ENCODE data around the gene ABCB4.

DNA sequence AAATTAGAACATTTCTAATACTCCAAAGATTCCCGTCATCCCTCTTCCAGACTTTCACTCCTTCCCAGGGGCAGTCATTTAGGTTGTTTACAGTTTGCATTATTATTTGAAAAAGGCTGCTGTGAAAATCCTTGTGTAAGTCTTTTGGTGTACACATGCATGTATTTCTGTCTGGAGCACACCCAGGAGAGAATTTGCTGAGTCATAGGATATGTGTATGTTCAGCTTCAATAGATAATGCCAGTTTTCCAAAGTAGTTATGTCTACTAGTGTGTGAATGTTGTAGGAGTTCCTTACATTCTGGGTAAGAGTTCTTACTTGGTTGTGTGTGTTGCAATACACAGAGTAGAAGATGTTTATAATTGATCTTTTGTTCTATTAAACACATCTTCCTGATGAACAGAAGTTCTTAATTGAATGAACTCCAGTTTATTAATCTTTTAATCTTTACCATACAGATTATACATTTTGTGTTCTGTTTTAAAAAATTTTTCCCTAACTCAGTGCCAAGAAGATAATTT, 104.8 kb downstream of the ABCB4 start:
- TF ChIP-seq, protein P1, sequence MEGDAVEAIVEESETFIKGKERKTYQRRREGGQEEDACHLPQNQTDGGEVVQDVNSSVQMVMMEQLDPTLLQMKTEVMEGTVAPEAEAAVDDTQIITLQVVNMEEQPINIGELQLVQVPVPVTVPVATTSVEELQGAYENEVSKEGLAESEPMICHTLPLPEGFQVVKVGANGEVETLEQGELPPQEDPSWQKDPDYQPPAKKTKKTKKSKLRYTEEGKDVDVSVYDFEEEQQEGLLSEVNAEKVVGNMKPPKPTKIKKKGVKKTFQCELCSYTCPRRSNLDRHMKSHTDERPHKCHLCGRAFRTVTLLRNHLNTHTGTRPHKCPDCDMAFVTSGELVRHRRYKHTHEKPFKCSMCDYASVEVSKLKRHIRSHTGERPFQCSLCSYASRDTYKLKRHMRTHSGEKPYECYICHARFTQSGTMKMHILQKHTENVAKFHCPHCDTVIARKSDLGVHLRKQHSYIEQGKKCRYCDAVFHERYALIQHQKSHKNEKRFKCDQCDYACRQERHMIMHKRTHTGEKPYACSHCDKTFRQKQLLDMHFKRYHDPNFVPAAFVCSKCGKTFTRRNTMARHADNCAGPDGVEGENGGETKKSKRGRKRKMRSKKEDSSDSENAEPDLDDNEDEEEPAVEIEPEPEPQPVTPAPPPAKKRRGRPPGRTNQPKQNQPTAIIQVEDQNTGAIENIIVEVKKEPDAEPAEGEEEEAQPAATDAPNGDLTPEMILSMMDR (IDR thresholded peaks at IDR 0.05), result no peak
- TF ChIP-seq POLR2A (IDR thresholded peaks at IDR 0.05), result no peak

Measured in testis (tissue), 2 donors.